ENCODE results near the gene SOX15.
"Not testable (repeated sequence)": the region's sequence is repeated elsewhere in the genome, so short reads cannot be mapped to it uniquely, and the experiment has no call there.

Gene SOX15

GRCh38 chr17:7589891-7590691 lies at the start of gene SOX15:
TSS of gene SOX15 (minus strand) at chr17:7590094. CDS start at chr17:7589676, 418 bp downstream.
- DNase-seq: no peak

GRCh38 chr17:7636163-7636562 lies 46.3 kb upstream of the SOX15 start:
- no peak for DNase-seq

- no peak for DNase-seq
These were observed 44.5 kb upstream of the SOX15 start for GRCh38 chr17:7634384-7634783.

- no peak for DNase-seq
These were observed 43.2 kb upstream of the SOX15 start for GRCh38 chr17:7633093-7633492.

GRCh38 chr17:7632492-7632894 lies 42.6 kb upstream of the SOX15 start:
- DNase-seq: peak in 2 of 6 experiments; percentile 19 to 23

GRCh38 chr17:7631398-7632380 lies 41.8 kb upstream of the SOX15 start:
- no peak for DNase-seq

- no peak for DNase-seq
These were observed 40.2 kb upstream of the SOX15 start, which contains the start of gene SHBG for GRCh38 chr17:7629939-7630571. TSS of gene SHBG (plus strand) at chr17:7630135. CDS start at chr17:7630173, 38 bp downstream.

- peak; percentile 66 to 88 (median 78) for DNase-seq
These were observed 37.6 kb upstream of the SOX15 start, which contains the start of gene SAT2 for GRCh38 chr17:7627250-7628121. TSS of gene SAT2 (minus strand) at chr17:7627821. CDS start at chr17:7627635, 186 bp downstream.

GRCh38 chr17:7626956-7627249 lies 37.0 kb upstream of the SOX15 start:
- DNase-seq: no peak

- no peak for DNase-seq
These were observed 36.4 kb upstream of the SOX15 start for GRCh38 chr17:7626307-7626706.

GRCh38 chr17:7625749-7626148 lies 35.9 kb upstream of the SOX15 start:
- not testable (repeated sequence) for DNase-seq

- DNase-seq: no peak
These were observed 33.8 kb upstream of the SOX15 start for GRCh38 chr17:7623661-7624060.

GRCh38 chr17:7620835-7621234 lies 30.9 kb upstream of the SOX15 start:
- DNase-seq: no peak

- no peak for DNase-seq
These were observed 28.7 kb upstream of the SOX15 start for GRCh38 chr17:7618608-7619007.

- DNase-seq: no peak
These were observed 25.4 kb upstream of the SOX15 start for GRCh38 chr17:7615265-7615747.

- DNase-seq: peak; percentile 96 to 100 (median 99)
These were observed 24.8 kb upstream of the SOX15 start, which contains the start of gene FXR2 for GRCh38 chr17:7614425-7615264. TSS of gene FXR2 (minus strand) at chr17:7614897. CDS start at chr17:7614532, 365 bp downstream.

- peak in 1 of 6 experiments; percentile 32 for DNase-seq
These were observed 24.0 kb upstream of the SOX15 start for GRCh38 chr17:7613769-7614424.

GRCh38 chr17:7612294-7612640 lies 22.4 kb upstream of the SOX15 start:
- no peak for DNase-seq

GRCh38 chr17:7611635-7612293 lies 21.9 kb upstream of the SOX15 start:
- DNase-seq: no peak

GRCh38 chr17:7610641-7611040 lies 20.7 kb upstream of the SOX15 start:
- no peak for DNase-seq

Data from stimulated activated naive CD4-positive, alpha-beta T cell (primary cell).